Muscle layer of duodenum (tissue), 2 donors: ENCODE results near the gene DLG2.
A peak's percentile ranks its signal among the peaks of the same experiment; 100 is the strongest.
"Not testable (repeated sequence)": the region's sequence is repeated elsewhere in the genome, so short reads cannot be mapped to it uniquely, and the experiment has no call there.

Source experiments
- H3K27ac ChIP-seq: one replicate; pipeline ENCODE4 v1.7.0; 2013; ENCODE audit warnings: mild to moderate bottlenecking, low read length
- H3K27me3 ChIP-seq: one replicate; pipeline ENCODE4 v1.7.0; 2013; ENCODE audit warnings: low read depth, mild to moderate bottlenecking, control low read depth, low read length
- H3K36me3 ChIP-seq, 2 donors: one replicate each; pipeline ENCODE4 v1.7.0; 2013; ENCODE audit warnings: low read length in 2 of 2, control low read depth in 1 of 2, mild to moderate bottlenecking in 1 of 2; ENCODE audit not compliant: insufficient read depth in 2 of 2, control insufficient read depth in 1 of 2
- H3K4me1 ChIP-seq, 2 donors: one replicate each; pipeline ENCODE4 v1.7.0; 2013; ENCODE audit warnings: low read length in 2 of 2, mild to moderate bottlenecking in 2 of 2, control low read depth in 1 of 2, moderate library complexity in 1 of 2; ENCODE audit not compliant: insufficient read depth in 2 of 2, control insufficient read depth in 1 of 2
- H3K4me3 ChIP-seq, 2 donors: one replicate each; pipeline ENCODE4 v1.7.0; 2013; ENCODE audit warnings: low read length in 2 of 2, low read depth in 1 of 2, mild to moderate bottlenecking in 1 of 2
- H3K9me3 ChIP-seq, 2 donors: one replicate each; pipeline ENCODE4 v1.7.0; 2013; ENCODE audit warnings: low read length in 2 of 2, control low read depth in 1 of 2, mild to moderate bottlenecking in 1 of 2; ENCODE audit not compliant: control insufficient read depth in 1 of 2
- donor health status: healthy.

Gene DLG2

DNA sequence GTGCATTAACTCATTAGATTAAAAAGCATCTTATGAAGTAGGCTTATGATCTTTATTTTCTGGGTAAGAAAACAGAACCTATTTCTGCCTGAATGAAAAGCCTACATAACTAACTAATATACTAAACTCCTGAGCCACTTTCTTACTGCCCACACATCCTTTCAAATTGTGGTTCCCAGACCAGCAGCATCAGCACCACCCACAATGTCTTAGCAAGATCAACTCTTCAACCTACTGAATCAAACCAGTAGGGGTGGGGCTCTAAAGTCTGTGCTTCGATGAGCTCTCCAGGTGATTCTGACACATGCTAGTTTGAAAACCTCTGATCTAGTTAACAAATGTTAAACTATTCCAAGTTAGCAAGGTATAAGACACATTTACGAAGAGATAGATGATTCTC, 462.4 kb downstream of the DLG2 start:
- Histone ChIP-seq H3K27ac (no peak overlapping the region), H3K36me3 (no peaks in the 10 kb centered on the region), H3K4me1 (no peaks in the 10 kb centered on the region), H3K9me3 (peaks cover 0 to 4% of the 10 kb centered on the region in 2 donors), H3K4me3 (no peak overlapping the region), H3K27me3 (no peaks in the 10 kb centered on the region)

DNA sequence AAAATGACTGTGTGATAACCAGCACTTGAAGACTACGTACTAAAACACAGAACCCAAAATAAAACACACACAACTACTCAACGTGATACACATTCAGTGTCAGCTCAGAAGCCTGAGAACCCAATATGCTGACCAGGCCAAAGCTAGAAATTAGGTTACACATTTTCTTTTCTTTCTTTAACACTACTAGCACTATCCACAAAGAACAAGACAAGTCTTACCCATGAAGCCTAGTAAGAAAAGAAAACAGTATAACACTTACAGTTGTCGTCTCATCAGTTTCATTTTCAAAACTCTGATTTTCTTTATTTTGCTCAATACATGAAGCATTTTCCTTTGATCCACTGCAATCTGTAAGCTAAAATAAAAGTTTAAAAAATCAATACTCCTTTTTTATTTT, 472.9 kb downstream of the DLG2 start:
- H3K36me3 ChIP-seq = no peaks in the 10 kb centered on the region
- peaks cover 0 to 10% of the 10 kb centered on the region in 2 donors for H3K9me3 ChIP-seq
- H3K4me1 ChIP-seq = no peaks in the 10 kb centered on the region
- no peaks in the 10 kb centered on the region for H3K27me3 ChIP-seq
- no peak overlapping the region for H3K4me3 ChIP-seq
- no peak overlapping the region for H3K27ac ChIP-seq

DNA sequence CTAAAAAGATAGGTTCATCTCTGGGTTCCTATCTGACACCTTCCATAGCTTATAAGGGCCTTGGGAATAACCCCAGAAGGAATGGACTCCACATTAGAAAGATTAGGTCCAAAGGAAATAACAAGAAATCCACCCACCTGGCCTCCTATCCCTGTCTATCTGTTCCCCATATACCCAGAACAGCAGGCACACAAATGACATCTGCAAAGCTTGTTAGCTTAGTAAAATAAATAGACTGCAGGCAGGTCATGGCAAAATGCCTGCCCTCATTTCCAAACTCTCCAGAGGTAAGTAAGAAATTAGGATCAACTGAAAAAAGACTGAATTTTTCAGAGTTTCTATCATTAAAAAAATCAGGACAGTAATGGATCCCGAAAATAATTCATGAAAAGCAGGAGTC, 489.5 kb downstream of the DLG2 start:
- no peak overlapping the region for H3K27ac ChIP-seq
- peaks cover 0 to 4% of the 10 kb centered on the region in 2 donors for H3K9me3 ChIP-seq

DNA sequence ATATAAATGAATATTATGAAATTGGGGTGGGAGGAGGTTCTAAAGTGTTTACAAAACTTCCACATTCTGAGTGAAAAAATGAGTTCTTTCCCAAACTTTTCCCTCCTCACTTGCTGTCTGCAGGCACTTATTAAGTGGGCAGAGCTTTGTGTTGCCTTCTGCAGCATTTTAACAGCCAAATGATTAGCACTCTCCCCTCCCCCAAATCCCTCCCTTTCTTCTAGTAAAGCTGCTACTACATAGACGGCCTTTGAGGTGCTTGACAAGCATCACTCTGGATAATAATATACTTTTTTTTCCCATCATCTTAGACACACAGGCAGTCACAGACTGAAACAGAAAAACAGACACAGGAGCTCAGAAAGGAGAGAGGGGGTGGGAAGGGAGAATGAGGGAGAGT, 493.5 kb downstream of the DLG2 start:
- no peaks in the 10 kb centered on the region for H3K27me3 ChIP-seq
- no peaks in the 10 kb centered on the region for H3K36me3 ChIP-seq
- no peak overlapping the region for H3K27ac ChIP-seq
- no peak overlapping the region for H3K4me3 ChIP-seq
- no peaks in the 10 kb centered on the region for H3K9me3 ChIP-seq
- no peaks in the 10 kb centered on the region for H3K4me1 ChIP-seq

More for the DNA sequence above, 489.5 kb downstream of the DLG2 start:
- Histone ChIP-seq H3K27me3 (no peaks in the 10 kb centered on the region), H3K4me3 (no peak overlapping the region), H3K4me1 (no peaks in the 10 kb centered on the region), H3K36me3 (no peaks in the 10 kb centered on the region)

DNA sequence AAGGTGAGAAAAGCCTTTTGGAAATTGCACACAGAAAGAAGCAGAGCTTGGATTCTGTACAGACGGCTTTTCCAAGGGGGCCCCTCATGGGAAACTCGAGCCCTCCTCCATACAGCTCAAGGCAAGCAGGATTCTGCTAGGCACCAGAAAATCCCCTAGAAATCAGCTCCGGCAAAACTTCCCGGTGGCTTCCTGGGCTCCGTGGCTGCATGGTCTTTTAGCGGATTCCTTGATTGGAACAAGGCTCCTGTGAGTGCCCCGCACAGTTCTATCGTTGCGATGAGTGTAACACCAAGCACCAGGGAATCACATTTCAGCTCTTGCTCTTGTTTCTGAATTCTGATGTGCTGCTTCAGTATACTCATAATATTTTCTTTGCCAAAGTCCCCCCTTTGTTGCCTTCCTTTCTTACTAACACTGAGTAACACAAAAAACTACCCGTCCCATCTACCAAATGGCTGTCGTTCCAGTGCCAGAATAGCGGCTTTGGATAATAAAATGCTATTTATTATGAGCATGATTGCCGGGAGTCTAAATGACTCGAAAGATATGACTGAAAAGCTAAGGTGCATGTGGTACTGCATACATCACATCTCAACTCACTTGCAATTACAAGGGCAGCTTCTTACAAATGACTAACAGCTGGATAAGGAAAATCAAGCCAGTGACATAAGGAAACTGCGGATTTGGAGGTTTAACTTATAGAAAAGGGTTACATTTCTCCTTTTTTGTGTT, 494.1 kb downstream of the DLG2 start:
- H3K9me3 ChIP-seq = no peaks in the 10 kb centered on the region
- no peaks in the 10 kb centered on the region for H3K27me3 ChIP-seq
- H3K27ac ChIP-seq = no peak overlapping the region
- H3K4me1 ChIP-seq = no peaks in the 10 kb centered on the region
- peak overlapping the region; percentile 13 for H3K4me3 ChIP-seq
- no peaks in the 10 kb centered on the region for H3K36me3 ChIP-seq

DNA sequence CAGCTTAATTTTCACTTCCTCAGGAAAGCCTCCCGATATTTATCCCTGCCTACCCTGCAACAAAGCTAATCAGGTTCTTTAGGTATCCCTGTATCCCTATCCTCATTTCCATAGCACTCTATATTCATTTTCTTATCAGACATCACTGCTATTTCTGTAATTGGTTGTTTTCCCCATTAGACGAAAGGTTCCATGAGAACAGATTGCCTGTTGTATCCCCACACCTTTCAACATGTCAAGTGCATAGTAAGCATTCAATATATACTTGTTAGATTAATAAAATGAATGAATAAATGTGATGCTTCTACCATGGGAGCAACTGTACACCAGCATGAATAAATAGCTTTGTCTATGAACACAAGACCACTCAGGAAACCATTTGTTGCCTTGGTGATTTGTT, 499.8 kb downstream of the DLG2 start:
- H3K9me3 ChIP-seq = no peaks in the 10 kb centered on the region

DNA sequence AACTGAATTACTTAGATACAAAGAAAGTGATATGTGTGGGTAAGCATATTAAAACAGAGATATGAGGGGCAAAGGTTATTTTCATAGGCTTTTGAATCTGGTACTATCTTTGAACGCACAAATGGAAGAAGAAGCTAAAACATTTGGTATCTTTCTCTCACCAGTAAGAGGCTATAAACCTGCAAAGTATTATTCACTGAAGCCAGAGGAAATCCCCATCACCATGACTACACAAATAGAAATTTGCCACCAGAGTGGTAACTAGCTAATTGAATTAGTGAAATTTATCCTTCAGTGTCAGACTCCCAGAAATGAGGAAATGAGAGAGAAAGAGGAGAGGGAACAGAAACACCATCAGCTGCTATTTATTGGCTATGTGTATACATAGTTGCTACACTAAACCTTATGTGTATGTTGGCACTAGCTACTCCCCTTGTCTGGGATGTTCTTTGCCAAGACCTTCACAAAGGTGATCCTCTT, 503.4 kb downstream of the DLG2 start:
- Histone ChIP-seq H3K4me1 (no peaks in the 10 kb centered on the region), H3K9me3 (no peaks in the 10 kb centered on the region), H3K27ac (no peak overlapping the region), H3K4me3 (no peak overlapping the region), H3K36me3 (no peaks in the 10 kb centered on the region), H3K27me3 (no peaks in the 10 kb centered on the region)

More for the DNA sequence above, 499.8 kb downstream of the DLG2 start:
- Histone ChIP-seq H3K27me3 (no peaks in the 10 kb centered on the region), H3K36me3 (no peaks in the 10 kb centered on the region), H3K4me1 (no peaks in the 10 kb centered on the region), H3K4me3 (no peak overlapping the region), H3K27ac (no peak overlapping the region)

DNA sequence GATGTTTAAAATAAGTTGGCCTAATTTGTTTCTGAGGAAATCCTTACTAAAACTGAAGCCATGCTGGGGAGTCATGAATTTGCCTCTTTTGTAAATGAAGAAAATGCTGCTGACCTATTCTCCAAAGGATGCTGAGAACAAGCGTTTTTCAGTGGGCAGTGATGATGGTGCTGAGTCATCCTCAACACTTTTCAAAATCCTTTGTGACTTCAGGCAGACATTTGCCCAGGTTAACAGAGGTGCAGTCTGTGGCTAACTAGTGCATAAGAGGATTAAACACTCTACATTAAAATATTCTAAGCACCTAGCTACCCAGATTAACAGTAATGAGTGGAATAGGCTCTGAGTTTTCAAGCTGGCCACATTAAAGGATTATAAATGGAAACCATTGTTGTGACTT, 509.0 kb downstream of the DLG2 start:
- H3K36me3 ChIP-seq = no peaks in the 10 kb centered on the region
- H3K4me1 ChIP-seq = no peaks in the 10 kb centered on the region
- H3K9me3 ChIP-seq = no peaks in the 10 kb centered on the region
- H3K4me3 ChIP-seq = no peak overlapping the region
- H3K27ac ChIP-seq = no peak overlapping the region
- H3K27me3 ChIP-seq = no peaks in the 10 kb centered on the region

DNA sequence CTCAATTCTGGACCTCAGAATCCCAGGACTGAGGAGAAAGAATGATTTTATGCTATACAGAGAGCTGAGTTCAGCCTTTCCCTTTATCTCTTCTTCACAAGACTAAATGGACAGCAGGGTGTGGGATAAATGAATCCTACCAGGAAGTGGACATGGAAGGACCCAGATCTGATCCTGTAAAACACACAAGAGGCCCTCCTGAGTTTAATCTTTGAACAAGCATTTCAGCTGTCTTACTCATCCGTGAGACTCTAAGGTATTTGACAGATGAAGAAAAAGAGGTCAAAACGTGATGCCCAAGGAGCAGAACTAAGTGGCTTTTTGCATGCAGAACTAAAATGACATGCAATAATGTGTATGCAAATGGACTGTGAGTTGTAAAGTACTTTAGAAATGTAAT, 511.3 kb downstream of the DLG2 start:
- H3K27ac ChIP-seq = no peak overlapping the region
- no peaks in the 10 kb centered on the region for H3K9me3 ChIP-seq
- no peaks in the 10 kb centered on the region for H3K4me1 ChIP-seq
- no peaks in the 10 kb centered on the region for H3K27me3 ChIP-seq
- H3K4me3 ChIP-seq = no peak overlapping the region
- H3K36me3 ChIP-seq = no peaks in the 10 kb centered on the region

DNA sequence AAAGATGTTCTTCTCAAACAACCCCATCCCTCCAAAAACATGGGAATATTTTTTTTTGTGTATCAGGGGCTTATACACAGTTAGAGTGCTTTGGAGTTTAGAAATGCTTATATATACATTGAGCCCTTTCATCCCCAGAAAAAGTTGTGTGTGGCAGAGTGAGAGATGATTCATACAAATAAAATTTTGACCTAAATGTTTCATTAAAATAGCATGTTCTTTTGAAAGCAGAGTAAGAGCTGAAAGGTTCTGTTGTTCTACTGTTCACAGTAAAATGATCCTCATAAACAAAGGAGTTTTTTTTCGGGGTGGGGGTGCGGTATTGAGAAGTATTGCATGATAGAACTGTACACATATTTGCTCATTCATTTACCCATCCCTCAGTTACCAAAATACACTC, 512.4 kb downstream of the DLG2 start:
- Histone ChIP-seq H3K9me3 (no peaks in the 10 kb centered on the region), H3K27me3 (no peaks in the 10 kb centered on the region), H3K27ac (no peak overlapping the region), H3K36me3 (no peaks in the 10 kb centered on the region), H3K4me1 (no peaks in the 10 kb centered on the region), H3K4me3 (no peak overlapping the region)

DNA sequence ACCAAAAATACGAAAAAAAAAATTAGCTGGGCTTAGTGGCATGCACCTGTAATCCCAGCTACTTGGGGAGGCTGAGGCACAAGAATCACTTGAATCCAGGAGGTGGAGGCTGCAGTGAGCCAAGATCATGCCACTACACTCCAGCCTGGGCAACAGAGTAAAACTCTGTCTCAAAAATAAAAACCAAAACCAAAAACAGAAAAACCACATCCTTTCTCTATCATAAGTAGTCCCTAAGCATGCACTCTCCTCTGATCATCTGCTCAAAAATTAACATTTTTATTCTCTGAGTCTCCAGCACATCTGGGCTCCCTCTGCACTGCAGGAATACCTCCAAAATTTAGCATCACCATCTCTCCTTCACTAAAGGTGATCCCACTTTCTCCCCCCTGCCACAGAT, 516.9 kb downstream of the DLG2 start:
- H3K4me1 ChIP-seq, H3K9me3 ChIP-seq, H3K36me3 ChIP-seq, H3K27ac ChIP-seq, H3K27me3 ChIP-seq, H3K4me3 ChIP-seq: not testable (repeated sequence)

DNA sequence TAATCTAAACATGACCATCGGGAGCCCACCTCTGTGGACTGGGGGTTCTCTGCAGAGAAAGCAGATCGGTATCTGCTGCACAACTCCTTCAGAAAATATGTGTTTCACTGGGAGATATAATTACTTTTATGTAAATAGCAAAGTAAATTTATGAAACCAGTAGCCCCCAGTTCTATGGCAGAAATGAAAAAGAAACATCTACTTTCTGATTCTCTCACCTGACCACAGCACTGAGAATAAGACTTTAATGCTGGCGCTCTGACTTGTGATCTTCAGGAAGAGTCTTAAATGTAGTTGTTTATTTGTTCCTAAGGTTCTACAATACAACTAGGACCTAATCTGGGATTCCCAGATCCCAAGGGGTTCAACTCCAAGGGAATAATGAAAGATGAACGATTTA, 518.0 kb downstream of the DLG2 start:
- no peaks in the 10 kb centered on the region for H3K36me3 ChIP-seq
- no peaks in the 10 kb centered on the region for H3K9me3 ChIP-seq
- H3K4me3 ChIP-seq = no peak overlapping the region
- H3K4me1 ChIP-seq = no peaks in the 10 kb centered on the region
- H3K27me3 ChIP-seq = no peaks in the 10 kb centered on the region
- no peak overlapping the region for H3K27ac ChIP-seq
